ENCODE data around the gene BCAR1. TPM values are rescaled to one million over a fixed set of nuclear protein-coding genes. Genes with fewer than 3 reads are reported as not detected.

BCAR1 gene
- total RNA-seq, 1 experiment from 2014 or later: 93.5 TPM

- H3K4me3 ChIP-seq: no peak overlapping the region
- no peaks in the 10 kb centered on the region for H3K9me3 ChIP-seq (replicated peaks)
- no peaks in the 10 kb centered on the region for H3K27me3 ChIP-seq (replicated peaks)
- H3K36me3 ChIP-seq: peaks cover 31% of the 10 kb centered on the region
- H3K27ac ChIP-seq: no peak overlapping the region
- peaks cover 61% of the 10 kb centered on the region for H3K4me1 ChIP-seq (replicated peaks)
- DNase-seq (ENCODE audit: low read depth in 1 of 2, low spot score in 2 of 2): no peak
Measured at GRCh38 chr16:75256059-75256571, 4.7 kb upstream of the BCAR1 start.

GRCh38 chr16:75254359-75254837, 3.0 kb upstream of the BCAR1 start:
- Histone ChIP-seq H3K27ac (peak overlapping the region; percentile 24), H3K9me3 (replicated peaks) (no peaks in the 10 kb centered on the region), H3K4me1 (replicated peaks) (peaks cover 75% of the 10 kb centered on the region), H3K36me3 (peaks cover 35% of the 10 kb centered on the region), H3K27me3 (replicated peaks) (no peaks in the 10 kb centered on the region), H3K4me3 (no peak overlapping the region)
- peak; percentile 53 to 72 for DNase-seq (ENCODE audit: low read depth in 1 of 2, low spot score in 2 of 2)

DNA sequence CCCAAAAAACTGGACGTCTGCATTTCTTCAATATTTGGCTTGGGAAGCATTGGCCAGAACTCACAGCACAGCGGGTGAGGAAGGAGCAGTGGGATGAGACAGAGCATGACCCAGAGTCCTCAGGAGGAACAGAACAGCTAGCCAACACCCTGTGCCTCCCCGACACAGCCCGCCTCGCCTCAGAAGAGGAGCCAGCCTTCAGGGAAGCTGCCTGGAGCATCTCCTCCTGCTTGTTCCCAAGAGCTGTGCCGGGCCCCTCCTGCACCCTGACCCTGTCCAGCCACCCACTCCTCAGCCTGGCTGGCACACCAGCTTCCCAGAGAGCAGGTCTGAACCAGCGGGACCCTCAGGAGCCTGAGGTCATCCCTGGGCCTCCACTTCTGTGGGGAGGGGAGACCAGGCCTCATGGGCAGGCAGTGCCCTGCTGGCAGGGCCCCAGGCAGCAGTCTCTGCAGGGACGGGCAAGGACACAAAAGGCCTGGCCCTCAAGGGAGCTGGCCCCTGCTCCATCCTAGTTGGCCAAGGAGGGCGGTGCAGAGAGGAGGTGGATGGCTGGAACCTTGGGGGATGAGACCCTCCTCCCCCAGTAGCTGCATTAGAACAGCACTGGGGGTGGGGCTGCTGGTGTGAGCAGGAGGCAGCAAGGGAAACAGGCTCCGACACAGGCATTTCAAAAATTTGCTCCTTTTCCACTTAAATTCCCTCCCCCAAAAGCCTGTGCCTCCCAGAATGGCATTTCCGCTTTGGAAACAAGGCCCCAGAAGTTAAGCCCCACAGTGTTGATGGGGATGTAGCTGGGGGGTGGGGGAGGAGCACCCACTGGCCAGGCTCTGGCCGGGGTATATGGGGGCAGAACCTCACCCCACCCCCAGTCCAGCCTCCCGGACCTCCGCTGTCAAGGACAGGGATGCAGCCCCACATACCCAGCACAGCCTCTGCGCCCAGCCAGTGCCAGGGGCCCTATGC, 1.8 kb upstream of the BCAR1 start:
- peak; percentile 89 to 91 for DNase-seq (ENCODE audit: low read depth in 1 of 2, low spot score in 2 of 2)
- peaks cover 40% of the 10 kb centered on the region for H3K36me3 ChIP-seq
- H3K4me3 ChIP-seq: no peak overlapping the region

GRCh38 chr16:75252049-75252864, 833 bp upstream of the BCAR1 start:
- Histone ChIP-seq H3K27me3 (replicated peaks) (no peaks in the 10 kb centered on the region), H3K27ac (peak overlapping the region; percentile 57), H3K4me1 (replicated peaks) (peaks cover 93% of the 10 kb centered on the region), H3K36me3 (peaks cover 44% of the 10 kb centered on the region), H3K9me3 (replicated peaks) (no peaks in the 10 kb centered on the region), H3K4me3 (peak overlapping the region; percentile 99)
- no peak for DNase-seq (ENCODE audit: low read depth in 1 of 2, low spot score in 2 of 2)

More for the DNA sequence above, 1.8 kb upstream of the BCAR1 start:
- H3K9me3 ChIP-seq (replicated peaks): no peaks in the 10 kb centered on the region
- peaks cover 87% of the 10 kb centered on the region for H3K4me1 ChIP-seq (replicated peaks)
- H3K27ac ChIP-seq: peak overlapping the region; percentile 57
- no peaks in the 10 kb centered on the region for H3K27me3 ChIP-seq (replicated peaks)

DNA sequence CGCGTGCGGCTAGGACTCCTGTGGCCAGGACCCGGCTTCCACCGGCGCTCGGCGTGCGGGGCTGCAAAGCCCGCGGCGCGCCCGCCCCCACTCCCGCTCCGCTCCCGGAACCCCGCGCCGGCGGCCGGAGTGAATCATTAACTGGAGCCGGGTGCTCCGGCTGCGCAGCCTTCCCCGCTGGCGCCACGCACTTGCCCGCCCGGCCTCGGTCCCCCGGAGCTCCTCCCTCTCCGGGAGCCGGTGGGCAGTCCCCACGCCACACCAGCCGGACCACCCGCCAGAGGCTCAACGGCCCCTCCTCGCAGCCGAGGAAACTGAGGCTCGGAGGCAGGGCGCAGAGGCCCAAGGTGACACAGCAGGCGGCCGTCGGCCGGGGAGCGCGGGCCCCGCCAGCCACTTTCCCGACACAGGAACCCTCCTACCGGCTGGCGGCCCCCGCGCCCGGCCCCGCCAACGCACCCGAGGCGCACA, 580 bp downstream of the BCAR1 start:
- peak; percentile 60 to 62 for DNase-seq (ENCODE audit: low read depth in 1 of 2, low spot score in 2 of 2)
- Histone ChIP-seq H3K36me3 (peaks cover 57% of the 10 kb centered on the region), H3K4me3 (peak overlapping the region; percentile 99), H3K9me3 (replicated peaks) (no peaks in the 10 kb centered on the region), H3K4me1 (replicated peaks) (peaks cover 93% of the 10 kb centered on the region), H3K27ac (peak overlapping the region; percentile 92), H3K27me3 (replicated peaks) (no peaks in the 10 kb centered on the region)

DNA sequence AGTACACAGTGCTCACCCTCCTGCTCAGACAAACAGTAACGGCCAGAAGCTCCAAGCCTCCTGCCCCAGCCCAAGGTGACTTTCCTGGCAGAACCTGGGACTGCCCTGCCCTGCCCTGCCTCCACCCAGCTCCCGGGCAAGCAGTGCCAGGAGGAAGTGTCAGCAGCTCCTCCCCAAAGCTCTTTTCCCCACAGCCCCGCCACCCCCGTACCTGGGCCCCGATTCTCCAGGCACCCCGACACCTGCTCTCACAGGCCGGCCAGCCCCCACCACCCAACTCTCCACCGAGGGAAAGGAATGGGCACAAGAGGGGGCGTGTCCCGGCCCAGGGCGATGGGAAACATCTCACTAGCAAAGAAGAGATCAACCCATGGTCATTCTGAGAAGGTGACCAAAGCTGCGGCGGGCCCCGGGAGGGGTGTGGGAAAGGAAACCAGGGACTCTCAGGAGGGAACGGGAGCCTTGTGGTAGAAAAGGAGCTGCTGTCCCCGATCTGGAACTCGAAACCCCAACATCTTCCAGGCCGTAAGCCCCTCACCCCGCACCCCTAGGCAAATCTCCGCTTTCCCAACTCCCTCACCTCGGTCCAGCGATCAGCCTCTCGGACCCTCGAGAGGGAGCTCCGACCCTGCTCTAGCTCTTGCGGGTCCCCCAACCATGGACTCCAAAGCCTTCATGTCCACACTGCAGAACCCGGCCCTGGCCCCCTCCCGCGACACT, 1.2 kb downstream of the BCAR1 start:
- peak overlapping the region; percentile 92 for H3K27ac ChIP-seq
- H3K36me3 ChIP-seq: peaks cover 57% of the 10 kb centered on the region
- peak overlapping the region; percentile 99 for H3K4me3 ChIP-seq
- DNase-seq (ENCODE audit: low read depth in 1 of 2, low spot score in 2 of 2): peak in 1 of 2 experiments; percentile 61
- no peaks in the 10 kb centered on the region for H3K27me3 ChIP-seq (replicated peaks)
- H3K9me3 ChIP-seq (replicated peaks): no peaks in the 10 kb centered on the region
- peaks cover 94% of the 10 kb centered on the region for H3K4me1 ChIP-seq (replicated peaks)

- no peak for DNase-seq (ENCODE audit: low read depth in 1 of 2, low spot score in 2 of 2)
- H3K27ac ChIP-seq: no peak overlapping the region
- H3K4me1 ChIP-seq (replicated peaks): peaks cover 94% of the 10 kb centered on the region
- peak overlapping the region; percentile 99 for H3K4me3 ChIP-seq
- no peaks in the 10 kb centered on the region for H3K9me3 ChIP-seq (replicated peaks)
- peaks cover 60% of the 10 kb centered on the region for H3K36me3 ChIP-seq
- H3K27me3 ChIP-seq (replicated peaks): no peaks in the 10 kb centered on the region
Measured at GRCh38 chr16:75249441-75249840, 2.0 kb downstream of the BCAR1 start.

DNA sequence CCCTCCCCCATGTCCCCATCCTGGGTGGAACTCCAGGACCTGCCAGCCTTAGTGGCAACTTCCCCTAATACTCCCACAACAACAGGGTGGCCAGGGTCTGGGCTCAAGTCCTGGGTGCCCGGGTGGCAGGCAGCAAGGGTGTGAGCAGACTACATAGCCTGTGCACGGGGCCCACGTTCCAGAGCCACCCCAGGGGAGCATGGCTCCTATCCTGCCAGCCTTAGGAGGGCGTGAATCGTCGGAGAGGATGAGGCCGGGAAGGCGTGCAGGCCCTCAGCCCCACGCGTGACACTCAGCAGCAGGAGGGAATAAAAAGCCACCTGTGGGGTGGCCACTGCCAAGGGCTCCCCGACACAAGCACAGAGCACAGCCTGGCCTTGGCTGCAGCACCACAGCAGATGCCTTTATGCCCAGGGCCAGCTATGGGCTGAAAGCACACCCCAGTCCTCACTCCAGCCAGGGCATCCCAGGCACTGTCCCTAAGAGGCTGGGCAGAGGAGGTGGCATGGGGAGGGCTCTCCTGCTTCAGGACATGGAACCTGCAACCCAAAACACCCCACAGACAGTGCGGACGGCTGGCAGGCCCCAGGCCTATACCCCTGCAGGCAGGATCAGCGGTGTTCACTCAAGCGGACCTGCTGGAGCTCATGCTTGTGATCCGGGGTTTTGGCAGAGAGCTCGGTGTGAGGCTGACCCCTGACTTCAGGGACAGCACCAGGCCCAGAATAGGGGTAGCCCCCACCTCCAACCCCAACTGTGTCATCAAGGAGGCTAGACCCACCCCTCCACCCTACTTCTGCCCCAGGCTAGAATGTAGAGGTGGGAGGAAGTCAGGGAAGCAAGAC, 2.7 kb downstream of the BCAR1 start:
- Histone ChIP-seq H3K27me3 (replicated peaks) (no peaks in the 10 kb centered on the region), H3K27ac (no peak overlapping the region), H3K4me3 (no peak overlapping the region), H3K9me3 (replicated peaks) (no peaks in the 10 kb centered on the region), H3K4me1 (replicated peaks) (peaks cover 94% of the 10 kb centered on the region), H3K36me3 (peaks cover 67% of the 10 kb centered on the region)
- DNase-seq (ENCODE audit: low read depth in 1 of 2, low spot score in 2 of 2): no peak

DNA sequence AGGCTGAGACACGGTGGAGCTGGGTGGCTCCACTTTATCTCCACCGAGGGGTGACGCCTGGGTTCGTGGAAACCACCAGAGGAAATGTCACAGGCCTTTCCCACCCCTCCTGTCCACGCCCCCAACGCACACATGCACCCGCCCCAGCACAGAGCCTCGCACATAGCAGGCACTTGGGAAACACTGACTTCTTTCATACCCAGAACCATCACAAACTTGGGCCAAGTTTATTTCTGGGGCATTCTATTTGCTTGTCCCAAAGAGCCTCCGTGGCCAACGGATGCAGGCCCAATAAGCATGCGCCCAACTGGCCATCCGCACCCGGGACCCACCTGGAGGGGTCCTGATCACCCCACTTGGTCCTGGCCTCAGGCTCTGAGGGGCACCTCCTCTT, 3.3 kb downstream of the BCAR1 start:
- no peak overlapping the region for H3K4me3 ChIP-seq

GRCh38 chr16:75247249-75247648, 4.2 kb downstream of the BCAR1 start:
- 0 out of 2 replicates have a peak overlapping the region, but pooled peaks have one; percentile 1 for H3K27ac ChIP-seq

More for the DNA sequence above, 3.3 kb downstream of the BCAR1 start:
- DNase-seq (ENCODE audit: low read depth in 1 of 2, low spot score in 2 of 2): no peak
- Histone ChIP-seq H3K36me3 (peaks cover 73% of the 10 kb centered on the region), H3K9me3 (replicated peaks) (no peaks in the 10 kb centered on the region), H3K27me3 (replicated peaks) (no peaks in the 10 kb centered on the region), H3K4me1 (replicated peaks) (peaks cover 92% of the 10 kb centered on the region), H3K27ac (no peak overlapping the region)

GRCh38 chr16:75246504-75247205, 4.8 kb downstream of the BCAR1 start:
- Histone ChIP-seq H3K27me3 (replicated peaks) (no peaks in the 10 kb centered on the region), H3K4me3 (no peak overlapping the region), H3K36me3 (peaks cover 80% of the 10 kb centered on the region), H3K27ac (peak overlapping the region; percentile 92), H3K4me1 (replicated peaks) (peaks cover 77% of the 10 kb centered on the region), H3K9me3 (replicated peaks) (no peaks in the 10 kb centered on the region)
- DNase-seq (ENCODE audit: low read depth in 1 of 2, low spot score in 2 of 2): no peak

More at GRCh38 chr16:75247249-75247648, 4.2 kb downstream of the BCAR1 start:
- Histone ChIP-seq H3K4me1 (replicated peaks) (peaks cover 83% of the 10 kb centered on the region), H3K9me3 (replicated peaks) (no peaks in the 10 kb centered on the region), H3K27me3 (replicated peaks) (no peaks in the 10 kb centered on the region), H3K36me3 (peaks cover 79% of the 10 kb centered on the region), H3K4me3 (no peak overlapping the region)
- no peak for DNase-seq (ENCODE audit: low read depth in 1 of 2, low spot score in 2 of 2)
